ENCODE results near the gene DYNC1LI2. TPM values are rescaled to one million over a fixed set of nuclear protein-coding genes. Genes with fewer than 3 reads are reported as not detected.
"Not testable (repeated sequence)": the region's sequence is repeated elsewhere in the genome, so short reads cannot be mapped to it uniquely, and the experiment has no call there.

DYNC1LI2 gene
- total RNA-seq, 1 donor from 2014 or later = 135 TPM

DNA sequence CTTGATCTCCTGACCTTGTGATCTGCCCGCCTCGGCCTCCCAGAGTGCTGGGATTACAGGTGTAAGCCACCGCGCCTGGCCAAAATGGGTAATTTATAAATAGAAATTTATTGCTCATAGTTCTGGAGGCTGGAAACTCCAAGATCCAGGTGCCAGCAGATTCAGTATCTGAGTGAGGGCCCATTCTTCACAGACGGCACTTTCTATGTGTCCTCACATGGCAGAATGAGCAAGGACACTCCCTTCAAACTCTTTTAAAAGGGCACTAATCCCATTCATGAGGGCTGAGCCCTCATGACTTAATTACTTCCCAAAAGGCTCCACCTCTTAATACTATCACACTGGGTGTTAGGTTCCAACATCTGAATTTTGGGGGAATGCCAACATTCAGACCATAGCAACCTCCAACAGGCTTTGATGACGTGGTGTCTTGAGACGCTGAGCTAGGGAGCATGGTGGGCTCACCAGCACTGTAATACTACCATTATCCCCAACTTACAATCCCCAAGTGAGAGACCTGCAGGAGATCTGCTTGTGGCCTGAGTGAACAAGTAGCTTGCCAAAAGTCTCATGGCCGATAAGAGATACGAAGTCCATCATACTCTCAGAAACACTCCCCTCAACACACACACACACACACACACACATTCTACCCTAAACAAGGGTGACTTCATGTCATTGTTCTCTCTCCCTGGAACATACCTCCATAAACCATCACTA is 63.3 kb downstream of the DYNC1LI2 start:
- H3K27me3 Mint-ChIP-seq = no peaks in the 10 kb centered on the region
- no peaks in the 10 kb centered on the region for H3K36me3 Mint-ChIP-seq
- DNase-seq (ENCODE audit: extremely low spot score, unreplicated experiment) = no peak
- H3K4me3 Mint-ChIP-seq = no peak overlapping the region
- H3K9me3 Mint-ChIP-seq = no peaks in the 10 kb centered on the region
- peaks cover 23% of the 10 kb centered on the region for H3K4me1 Mint-ChIP-seq (ENCODE audit: unreplicated experiment)
- no peak for TF ChIP-seq CTCF (conservative IDR thresholded peaks at IDR 0.05)
- H3K27ac Mint-ChIP-seq = no peak overlapping the region

GRCh38 chr16:66685501-66686115 is 65.8 kb downstream of the DYNC1LI2 start:
- not testable (repeated sequence) for H3K27ac Mint-ChIP-seq; H3K36me3 Mint-ChIP-seq; H3K4me3 Mint-ChIP-seq; H3K27me3 Mint-ChIP-seq; H3K9me3 Mint-ChIP-seq; DNase-seq (ENCODE audit: extremely low spot score, unreplicated experiment)
- H3K4me1 Mint-ChIP-seq (ENCODE audit: unreplicated experiment) = peaks cover 17% of the 10 kb centered on the region

DNA sequence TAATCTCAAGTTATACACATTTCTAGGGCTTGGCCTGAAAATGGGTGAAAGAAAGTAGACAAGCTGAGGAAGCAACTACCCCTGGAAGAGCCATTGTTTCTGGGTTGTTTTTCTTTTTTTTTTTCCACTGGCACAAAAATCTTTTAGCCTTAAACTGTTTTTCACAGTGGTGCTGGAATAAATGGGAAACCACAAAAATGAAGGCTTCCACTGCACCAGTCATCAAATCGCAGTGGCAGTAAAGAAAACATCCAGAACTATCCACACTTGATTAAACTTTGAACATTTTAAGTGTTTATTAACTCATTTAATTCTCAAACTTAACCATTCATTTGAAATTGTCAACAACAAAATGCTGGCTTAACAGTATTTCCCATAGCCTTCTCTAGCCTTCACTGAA is 69.1 kb downstream of the DYNC1LI2 start:
- no peak for DNase-seq (ENCODE audit: extremely low spot score, unreplicated experiment)
- Mint-ChIP-seq H3K9me3 (no peaks in the 10 kb centered on the region), H3K4me1 (ENCODE audit: unreplicated experiment) (peaks cover 7% of the 10 kb centered on the region), H3K36me3 (peaks cover 12% of the 10 kb centered on the region), H3K27me3 (no peaks in the 10 kb centered on the region), H3K27ac (no peak overlapping the region), H3K4me3 (no peak overlapping the region)
- TF ChIP-seq CTCF (conservative IDR thresholded peaks at IDR 0.05) = no peak

GRCh38 chr16:66681676-66682075 is 69.7 kb downstream of the DYNC1LI2 start:
- H3K27ac Mint-ChIP-seq = peak overlapping the region; percentile 4
- no peaks in the 10 kb centered on the region for H3K27me3 Mint-ChIP-seq
- no peaks in the 10 kb centered on the region for H3K9me3 Mint-ChIP-seq
- H3K36me3 Mint-ChIP-seq = peaks cover 12% of the 10 kb centered on the region
- no peak for DNase-seq (ENCODE audit: extremely low spot score, unreplicated experiment)
- H3K4me3 Mint-ChIP-seq = no peak overlapping the region
- H3K4me1 Mint-ChIP-seq (ENCODE audit: unreplicated experiment) = peaks cover 8% of the 10 kb centered on the region
- TF ChIP-seq CTCF (conservative IDR thresholded peaks at IDR 0.05) = no peak

DNA sequence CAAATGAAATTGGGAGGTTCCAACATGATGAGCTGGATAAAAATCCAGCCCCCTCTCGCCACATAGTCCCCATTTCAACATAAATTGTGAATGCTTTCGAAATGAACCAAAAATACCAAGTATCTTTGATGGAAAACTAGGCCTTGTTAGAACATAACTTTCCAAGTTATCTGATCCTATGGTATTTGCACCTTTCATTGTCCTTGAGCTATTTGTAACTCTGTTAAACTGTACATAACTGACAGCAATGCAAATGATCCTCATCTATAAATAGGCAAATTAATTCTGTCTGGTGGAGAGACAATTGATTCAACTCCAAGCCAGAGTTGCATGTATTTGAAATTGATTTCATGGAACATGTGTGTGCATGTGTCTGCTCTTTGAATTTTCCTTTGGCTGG is 73.1 kb downstream of the DYNC1LI2 start:
- Mint-ChIP-seq H3K9me3 (no peaks in the 10 kb centered on the region), H3K4me1 (ENCODE audit: unreplicated experiment) (peaks cover 9% of the 10 kb centered on the region), H3K4me3 (no peak overlapping the region), H3K36me3 (peaks cover 12% of the 10 kb centered on the region), H3K27ac (no peak overlapping the region), H3K27me3 (no peaks in the 10 kb centered on the region)
- TF ChIP-seq CTCF (conservative IDR thresholded peaks at IDR 0.05) = no peak
- DNase-seq (ENCODE audit: extremely low spot score, unreplicated experiment) = no peak

- no peak for TF ChIP-seq CTCF (conservative IDR thresholded peaks at IDR 0.05)
- Mint-ChIP-seq H3K27me3 (no peaks in the 10 kb centered on the region), H3K4me1 (ENCODE audit: unreplicated experiment) (peaks cover 9% of the 10 kb centered on the region), H3K36me3 (peaks cover 12% of the 10 kb centered on the region), H3K9me3 (no peaks in the 10 kb centered on the region), H3K4me3 (no peak overlapping the region), H3K27ac (no peak overlapping the region)
- no peak for DNase-seq (ENCODE audit: extremely low spot score, unreplicated experiment)
These were observed 73.6 kb downstream of the DYNC1LI2 start for GRCh38 chr16:66677836-66678235.

All from type B pancreatic cell (in vitro differentiated cells).